Hepatocyte (in vitro differentiated cells): ENCODE data around the gene COX4I1. TPM values are rescaled to one million over a fixed set of nuclear protein-coding genes. Genes with fewer than 3 reads are reported as not detected.

Source experiments
- DNase-seq: peaks from one replicate; pipeline ENCODE4 v3.0.0-alpha.2; 2016; ENCODE audit warnings: low spot score
- H2AFZ ChIP-seq: fragments of 200-600 bp; sonication (generic); 2 replicates; pipeline ENCODE4 v1.6.0; 2016; ENCODE audit warnings: antibody characterized with exemption, mild to moderate bottlenecking
- H3K27ac ChIP-seq: fragments of 200-600 bp; sonication (generic); 2 replicates; pipeline ENCODE4 v1.5.1; 2016; ENCODE audit warnings: mild to moderate bottlenecking
- H3K27me3 ChIP-seq: fragments of 200-600 bp; sonication (generic); 2 replicates; pipeline ENCODE4 v1.6.1; 2016
- H3K36me3 ChIP-seq: fragments of 200-600 bp; sonication (generic); replicated peaks from 2 replicates; pipeline ENCODE4 v1.5.1; 2016; ENCODE audit warnings: low read depth; ENCODE audit not compliant: insufficient read depth
- H3K4me1 ChIP-seq: fragments of 200-600 bp; sonication (generic); 2 replicates; pipeline ENCODE4 v1.5.1; 2016; ENCODE audit warnings: mild to moderate bottlenecking, moderate library complexity; ENCODE audit not compliant: insufficient read depth
- H3K4me2 ChIP-seq: fragments of 200-600 bp; sonication (generic); 2 replicates; pipeline ENCODE4 v1.6.0; 2016
- H3K4me3 ChIP-seq: fragments of 200-600 bp; sonication (generic); 2 replicates; pipeline ENCODE4 v1.5.1; 2016; ENCODE audit warnings: mild to moderate bottlenecking
- H3K79me2 ChIP-seq: fragments of 200-600 bp; sonication (generic); 2 replicates; pipeline ENCODE4 v1.6.0; 2017; ENCODE audit warnings: mild to moderate bottlenecking
- H3K9me2 ChIP-seq: fragments of 200-600 bp; sonication (generic); replicated peaks from 2 replicates; pipeline ENCODE4 v1.6.0; 2017; ENCODE audit warnings: mild to moderate bottlenecking; ENCODE audit not compliant: insufficient read depth
- H3K9me3 ChIP-seq: fragments of 200-600 bp; sonication (generic); 2 replicates; pipeline ENCODE4 v1.5.1; 2016; ENCODE audit warnings: low read depth, mild to moderate bottlenecking
- H4K20me1 ChIP-seq: fragments of 200-600 bp; sonication (generic); 2 replicates; pipeline ENCODE4 v1.6.0; 2016; ENCODE audit warnings: mild to moderate bottlenecking; ENCODE audit not compliant: insufficient read depth, poor library complexity, severe bottlenecking
- EZH2 ChIP-seq: fragments of 200-600 bp; sonication (generic); IDR thresholded peaks from 2 replicates; pipeline ENCODE4 v1.6.1; 2016; ENCODE audit warnings: antibody characterized with exemption, mild to moderate bottlenecking, borderline replicate concordance
- EZH2phosphoT487 ChIP-seq: fragments of 200-600 bp; sonication (generic); IDR thresholded peaks from one replicate; pipeline ENCODE4 v1.6.1; 2018; ENCODE audit warnings: antibody characterized with exemption, mild to moderate bottlenecking, low read depth, moderate library complexity; ENCODE audit not compliant: unreplicated experiment, severe bottlenecking
- WGBS: methylation state at CpG from one replicate; pipeline ENCODE4 v1.1.6; 2016; ENCODE audit warnings: low lambda C conversion rate; ENCODE audit errors: missing lambda C conversion rate; 5-methylcytosine and 5-hydroxymethylcytosine counted together
- polyA plus RNA-seq: library from polyadenylated mRNA; unstranded; fragments of >200 nt; fragmentation: Nextera tagmentation; extraction: Ambion mirVana; gene quantifications from 2 replicates; pipeline ENCODE4 v1.2.1, GENCODE V29; 2016
- total RNA-seq: library from RNA; depleted of rRNA; stranded (reverse); fragments of >200 nt; gene quantifications from 2 replicates; pipeline ENCODE4 v1.2.3, GENCODE V29; 2014
- TF ChIP-seq, protein P1 (sequence below): fragments of 200-600 bp; sonication (generic); IDR thresholded peaks from 2 replicates; pipeline ENCODE4 v1.5.1; 2016; ENCODE audit warnings: antibody characterized with exemption, mild to moderate bottlenecking; ENCODE audit not compliant: poor library complexity

The COX4I1 gene
- total and polyA plus RNA-seq, 2 experiments from 2014 or later: 449 to 655 TPM

DNA sequence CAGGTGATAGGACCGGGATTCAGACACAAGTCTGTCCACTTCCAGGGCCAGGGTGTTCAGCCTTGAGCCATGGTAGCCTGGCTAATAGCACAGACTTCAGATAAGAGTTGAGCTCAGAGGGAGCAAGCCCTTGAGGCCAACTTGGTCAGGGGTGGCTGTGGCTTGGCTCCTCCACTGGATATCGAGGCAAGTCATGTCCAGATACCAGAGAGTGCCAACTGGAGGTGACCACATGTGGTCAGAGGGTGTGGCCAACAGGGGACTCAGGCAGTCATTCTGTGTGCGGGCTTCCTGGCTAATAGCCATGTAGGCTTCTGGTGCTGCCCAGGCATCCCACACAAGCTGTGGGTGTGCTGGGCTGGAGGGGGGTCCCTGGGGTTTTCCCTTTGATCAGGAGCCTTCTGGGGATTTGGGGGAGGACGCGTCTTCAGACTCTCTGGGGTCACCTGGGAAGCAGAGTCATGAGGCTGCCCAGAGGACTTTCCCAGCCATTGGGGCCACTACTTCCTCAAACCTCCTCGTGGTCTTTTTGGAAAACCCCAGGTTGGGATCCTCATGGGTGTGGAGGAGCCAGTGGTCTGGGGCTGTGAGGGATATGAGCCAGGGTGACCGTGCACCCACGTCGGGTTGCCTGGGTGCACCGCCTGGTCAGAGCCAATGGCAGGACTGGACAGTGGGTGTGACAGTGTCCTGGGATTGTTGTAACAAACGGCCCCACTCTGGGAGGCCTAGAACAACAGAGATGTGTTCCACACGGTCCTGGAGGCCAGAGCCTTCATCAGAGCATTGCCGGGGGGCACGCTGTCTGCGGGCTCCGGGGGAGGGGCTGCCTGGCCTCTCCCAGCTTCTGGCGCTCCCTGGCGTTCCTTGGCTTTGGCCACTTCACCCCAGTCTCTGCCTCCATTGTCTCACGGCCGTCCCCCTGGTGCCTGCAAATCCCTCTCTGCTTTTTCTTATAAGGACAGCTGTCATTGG, 25.0 kb downstream of the COX4I1 start:
- TF ChIP-seq EZH2 (no peak), EZH2phosphoT487 (no peak)
- TF ChIP-seq, protein P1, sequence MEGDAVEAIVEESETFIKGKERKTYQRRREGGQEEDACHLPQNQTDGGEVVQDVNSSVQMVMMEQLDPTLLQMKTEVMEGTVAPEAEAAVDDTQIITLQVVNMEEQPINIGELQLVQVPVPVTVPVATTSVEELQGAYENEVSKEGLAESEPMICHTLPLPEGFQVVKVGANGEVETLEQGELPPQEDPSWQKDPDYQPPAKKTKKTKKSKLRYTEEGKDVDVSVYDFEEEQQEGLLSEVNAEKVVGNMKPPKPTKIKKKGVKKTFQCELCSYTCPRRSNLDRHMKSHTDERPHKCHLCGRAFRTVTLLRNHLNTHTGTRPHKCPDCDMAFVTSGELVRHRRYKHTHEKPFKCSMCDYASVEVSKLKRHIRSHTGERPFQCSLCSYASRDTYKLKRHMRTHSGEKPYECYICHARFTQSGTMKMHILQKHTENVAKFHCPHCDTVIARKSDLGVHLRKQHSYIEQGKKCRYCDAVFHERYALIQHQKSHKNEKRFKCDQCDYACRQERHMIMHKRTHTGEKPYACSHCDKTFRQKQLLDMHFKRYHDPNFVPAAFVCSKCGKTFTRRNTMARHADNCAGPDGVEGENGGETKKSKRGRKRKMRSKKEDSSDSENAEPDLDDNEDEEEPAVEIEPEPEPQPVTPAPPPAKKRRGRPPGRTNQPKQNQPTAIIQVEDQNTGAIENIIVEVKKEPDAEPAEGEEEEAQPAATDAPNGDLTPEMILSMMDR: no peak
- H3K79me2 ChIP-seq: no peaks in the 10 kb centered on the region
- 93% methylated on average over 18 of the region's 20 CpGs for WGBS

DNA sequence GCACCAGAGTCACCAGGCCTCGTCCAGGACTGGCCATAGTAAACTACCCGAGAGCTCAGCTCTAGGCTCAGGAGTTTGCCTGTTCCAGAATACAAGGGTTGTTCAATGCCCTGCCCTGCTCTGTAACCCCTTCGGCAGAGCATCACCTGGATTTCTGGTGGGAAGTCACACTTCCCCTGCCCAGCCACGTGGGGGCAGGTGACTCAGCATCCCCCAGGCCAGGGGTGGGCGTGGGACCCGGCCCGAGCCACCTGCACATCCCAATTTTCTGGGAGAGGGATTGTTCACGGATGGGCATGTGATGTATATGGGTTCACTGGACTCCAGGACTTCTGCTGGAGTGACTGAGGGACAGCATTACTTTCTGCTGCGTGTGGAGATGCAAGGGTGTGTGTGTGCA, 25.8 kb downstream of the COX4I1 start:
- DNase-seq: no peak
- H3K4me2 ChIP-seq: no peak overlapping the region
- peaks cover 7% of the 10 kb centered on the region for H3K4me1 ChIP-seq
- H3K36me3 ChIP-seq: no peaks in the 10 kb centered on the region
- H3K9me3 ChIP-seq: no peaks in the 10 kb centered on the region
- H3K27ac ChIP-seq: no peak overlapping the region
- TF ChIP-seq EZH2 (no peak), EZH2phosphoT487 (no peak)
- TF ChIP-seq, protein P1: no peak
- no peaks in the 10 kb centered on the region for H4K20me1 ChIP-seq
- H3K4me3 ChIP-seq: no peak overlapping the region
- 73% methylated on average over 9 of the region's 9 CpGs for WGBS
- no peaks in the 10 kb centered on the region for H3K79me2 ChIP-seq
- no peaks in the 10 kb centered on the region for H3K9me2 ChIP-seq
- H3K27me3 ChIP-seq: no peaks in the 10 kb centered on the region
- no peak overlapping the region for H2AFZ ChIP-seq

More for the DNA sequence above, 25.0 kb downstream of the COX4I1 start:
- H4K20me1 ChIP-seq: no peaks in the 10 kb centered on the region
- no peak overlapping the region for H2AFZ ChIP-seq
- DNase-seq: no peak
- no peaks in the 10 kb centered on the region for H3K27me3 ChIP-seq
- no peaks in the 10 kb centered on the region for H3K36me3 ChIP-seq
- no peaks in the 10 kb centered on the region for H3K9me3 ChIP-seq
- H3K4me3 ChIP-seq: no peak overlapping the region
- H3K9me2 ChIP-seq: no peaks in the 10 kb centered on the region
- peaks cover 7% of the 10 kb centered on the region for H3K4me1 ChIP-seq
- no peak overlapping the region for H3K27ac ChIP-seq
- no peak overlapping the region for H3K4me2 ChIP-seq

DNA sequence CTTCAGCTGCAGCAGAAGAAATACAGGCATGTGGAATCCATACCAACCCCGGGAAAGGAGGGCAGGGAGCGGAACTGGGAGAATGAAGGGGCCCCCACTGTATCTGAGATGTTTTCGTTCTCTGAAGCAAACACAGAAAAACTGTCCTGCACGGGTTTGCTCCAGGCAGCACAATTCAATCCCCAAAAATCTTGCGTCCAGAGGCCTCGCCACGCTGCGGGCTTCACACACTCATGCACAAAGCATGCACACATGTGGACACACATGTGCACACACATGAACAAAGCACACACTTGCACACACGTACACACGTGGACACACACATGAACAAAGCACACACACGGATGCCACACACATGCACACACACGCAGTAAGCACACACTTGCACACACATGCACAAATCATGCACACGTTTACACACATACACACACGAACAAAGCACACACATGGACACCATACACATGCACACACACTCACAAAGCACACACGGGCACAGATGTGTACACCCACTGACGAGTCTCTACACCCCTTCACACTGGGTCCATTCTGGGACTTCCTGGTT, 27.3 kb downstream of the COX4I1 start:
- no peaks in the 10 kb centered on the region for H3K9me3 ChIP-seq
- TF ChIP-seq EZH2 (no peak), EZH2phosphoT487 (no peak)
- TF ChIP-seq, protein P1: no peak
- peaks cover 5% of the 10 kb centered on the region for H3K4me1 ChIP-seq
- H3K9me2 ChIP-seq: no peaks in the 10 kb centered on the region
- H3K27ac ChIP-seq: no peak overlapping the region
- H3K79me2 ChIP-seq: no peaks in the 10 kb centered on the region
- no peak overlapping the region for H2AFZ ChIP-seq
- WGBS: 94% methylated on average over 16 of the region's 16 CpGs
- DNase-seq: no peak
- no peaks in the 10 kb centered on the region for H3K27me3 ChIP-seq
- no peaks in the 10 kb centered on the region for H4K20me1 ChIP-seq
- no peak overlapping the region for H3K4me3 ChIP-seq
- no peak overlapping the region for H3K4me2 ChIP-seq
- H3K36me3 ChIP-seq: no peaks in the 10 kb centered on the region
